IMR-90 (cell line): ENCODE measurements around the gene ARL2. TPM values are rescaled to one million over a fixed set of nuclear protein-coding genes. Genes with fewer than 3 reads are reported as not detected.
A peak's percentile ranks its signal among the peaks of the same experiment; 100 is the strongest.

Experiments used
- ATAC-seq: fragments of 200-7000 bp; cut with Tn5 transposase; 2 replicates; pipeline ENCODE4 v1.9.1; 2020; ENCODE audit warnings: low read depth, mild to moderate bottlenecking, moderate library complexity
- BruUV-seq: library from RNA; stranded (reverse); fragments of 400-500 nt; replicated peaks from 2 replicates; lab custom pipeline; 2021; lab: Mats Ljungman, UMichigan
- CTCF ChIA-PET: fragments of 300-600 bp; formaldehyde crosslinking; extraction: SDS; loops from one replicate; lab custom pipeline; 2021; ENCODE audit warnings: antibody characterized with exemption; lab: Yijun Ruan, JAX
- POLR2A ChIA-PET: fragments of 300-600 bp; sonication (Branson Sonifier 250); formaldehyde crosslinking; loops from one replicate; lab custom pipeline; 2022; ENCODE audit warnings: antibody characterized with exemption; ENCODE audit not compliant: unreplicated experiment; lab: Charles Lee
- DNase-seq: peaks from one replicate; pipeline ENCODE4 v3.0.0; 2013
- H2AFZ ChIP-seq: replicated peaks from 2 replicates; pipeline ENCODE3; 2013; ENCODE audit warnings: low read length, mild to moderate bottlenecking; ENCODE audit not compliant: poor library complexity
- H2AK5ac ChIP-seq: 2 replicates; pipeline ENCODE4 v1.6.1; 2013; ENCODE audit warnings: low read depth, low read length, inconsistent platforms
- H2AK9ac ChIP-seq: replicated peaks from 2 replicates; pipeline ENCODE3; 2013; ENCODE audit warnings: mild to moderate bottlenecking, low read depth, low read length, moderate library complexity; ENCODE audit not compliant: poor library complexity
- H2BK120ac ChIP-seq: 2 replicates; pipeline ENCODE4 v1.6.1; 2013; ENCODE audit warnings: low read depth, low read length, inconsistent platforms
- H2BK15ac ChIP-seq: 3 replicates; pipeline ENCODE4 v1.6.1; 2013; ENCODE audit warnings: low read depth, low read length, inconsistent platforms
- H2BK20ac ChIP-seq: 2 replicates; pipeline ENCODE4 v1.6.1; 2013; ENCODE audit warnings: low read depth, mild to moderate bottlenecking, inconsistent platforms, low read length, moderate library complexity
- H2BK5ac ChIP-seq: 2 replicates; pipeline ENCODE4 v1.6.1; 2013; ENCODE audit warnings: mild to moderate bottlenecking, low read depth, low read length, inconsistent platforms; ENCODE audit not compliant: poor library complexity, severe bottlenecking
- H3K14ac ChIP-seq: replicated peaks from 2 replicates; pipeline ENCODE4 v1.6.1; 2013; ENCODE audit warnings: low read depth, low read length, inconsistent platforms
- H3K18ac ChIP-seq: 2 replicates; pipeline ENCODE4 v1.6.1; 2013; ENCODE audit warnings: low read depth, low read length, control low read depth
- H3K23ac ChIP-seq: 2 replicates; pipeline ENCODE4 v1.6.1; 2013; ENCODE audit warnings: low read depth, low read length, inconsistent platforms
- H3K27ac ChIP-seq: 2 replicates; pipeline ENCODE4 v1.5.1; 2013; ENCODE audit warnings: mild to moderate bottlenecking, control low read depth, low read length; ENCODE audit not compliant: insufficient read depth
- H3K27me3 ChIP-seq: 2 replicates; pipeline ENCODE4 v1.6.1; 2013; ENCODE audit warnings: low read length; ENCODE audit not compliant: control insufficient read depth, insufficient read depth
- H3K36me3 ChIP-seq: 2 replicates; pipeline ENCODE4 v1.6.1; 2013; ENCODE audit warnings: low read length, mixed read lengths; ENCODE audit not compliant: control insufficient read depth, insufficient read depth
- H3K4ac ChIP-seq: 2 replicates; pipeline ENCODE4 v1.6.1; 2013; ENCODE audit warnings: low read depth, low read length, inconsistent platforms
- H3K4me1 ChIP-seq: 2 replicates; pipeline ENCODE4 v1.6.1; 2013; ENCODE audit warnings: low read length, mixed read lengths; ENCODE audit not compliant: control insufficient read depth, insufficient read depth
- H3K4me2 ChIP-seq: 2 replicates; pipeline ENCODE4 v1.6.1; 2013; ENCODE audit warnings: low read depth, mild to moderate bottlenecking, control low read depth, low read length, moderate library complexity
- H3K4me3 ChIP-seq: 2 replicates; pipeline ENCODE4 v1.5.1; 2013; ENCODE audit warnings: low read depth, mild to moderate bottlenecking, control low read depth, low read length, moderate library complexity; ENCODE audit not compliant: insufficient read depth
- H3K56ac ChIP-seq: 2 replicates; pipeline ENCODE4 v1.6.1; 2013; ENCODE audit warnings: low read length, inconsistent platforms; ENCODE audit not compliant: insufficient read depth; ENCODE audit errors: extremely low read depth
- H3K79me1 ChIP-seq, 2 experiments: 2 replicates each; pipeline ENCODE4 v1.6.1; 2013; ENCODE audit warnings: low read length in 2 of 2, inconsistent platforms in 1 of 2, low read depth in 1 of 2
- H3K9ac ChIP-seq: 2 replicates; pipeline ENCODE4 v1.6.1; 2013; ENCODE audit warnings: low read depth, low read length, control low read depth
- H3K9me1 ChIP-seq: 2 replicates; pipeline ENCODE4 v1.6.1; 2013; ENCODE audit warnings: low read length, inconsistent platforms; ENCODE audit not compliant: insufficient read depth
- H3K9me3 ChIP-seq: 2 replicates; pipeline ENCODE4 v1.6.1; 2013; ENCODE audit warnings: low read length; ENCODE audit not compliant: control insufficient read depth, insufficient read depth
- H4K20me1 ChIP-seq: 2 replicates; pipeline ENCODE4 v1.6.1; 2013; ENCODE audit warnings: low read length, inconsistent platforms; ENCODE audit not compliant: insufficient read depth
- H4K5ac ChIP-seq: 2 replicates; pipeline ENCODE4 v1.6.1; 2013; ENCODE audit warnings: mild to moderate bottlenecking, low read depth, low read length, control low read depth
- H4K8ac ChIP-seq, 2 experiments: 2 replicates each; pipeline ENCODE4 v1.6.1; 2013; ENCODE audit warnings: low read depth in 2 of 2, low read length in 2 of 2, control low read depth in 1 of 2, inconsistent platforms in 1 of 2
- H4K91ac ChIP-seq: 2 replicates; pipeline ENCODE4 v1.6.1; 2013; ENCODE audit warnings: low read depth, low read length, inconsistent platforms; ENCODE audit not compliant: insufficient read depth
- BHLHE40 ChIP-seq: fragments of 150-350 bp; IDR thresholded peaks from 2 replicates; pipeline ENCODE4 v1.6.1; 2016; ENCODE audit warnings: mild to moderate bottlenecking, low read depth, low read length
- CEBPB ChIP-seq: IDR thresholded peaks from 2 replicates; pipeline ENCODE4 v1.6.1; 2012; ENCODE audit warnings: low read depth, low read length, improper control_type of control experiment
- CTCF ChIP-seq: conservative IDR thresholded peaks from 2 replicates; pipeline ENCODE4 v1.5.1; 2012; ENCODE audit warnings: mild to moderate bottlenecking, low read depth, low read length, improper control_type of control experiment
- FOS ChIP-seq: fragments of 150-350 bp; IDR thresholded peaks from 2 replicates; pipeline ENCODE4 v1.6.1; 2016; ENCODE audit warnings: low read depth, low read length
- MXI1 ChIP-seq: IDR thresholded peaks from 2 replicates; pipeline ENCODE4 v1.6.1; 2012; ENCODE audit warnings: low read depth, mild to moderate bottlenecking, low read length, moderate library complexity, borderline replicate concordance
- NFE2L2 ChIP-seq: fragments of 150-350 bp; IDR thresholded peaks from 2 replicates; pipeline ENCODE4 v1.6.1; 2016; ENCODE audit warnings: low read depth, mild to moderate bottlenecking, low read length
- POLR2A ChIP-seq: IDR thresholded peaks from 2 replicates; pipeline ENCODE4 v1.6.1; 2012; ENCODE audit warnings: mild to moderate bottlenecking, low read depth, low read length
- RAD21 ChIP-seq: IDR thresholded peaks from 2 replicates; pipeline ENCODE4 v1.6.1; 2012; ENCODE audit warnings: low read length, improper control_type of control experiment
- RCOR1 ChIP-seq: IDR thresholded peaks from 2 replicates; pipeline ENCODE4 v1.6.1; 2012; ENCODE audit warnings: mild to moderate bottlenecking, low read length, improper control_type of control experiment; ENCODE audit not compliant: insufficient replicate concordance
- RFX5 ChIP-seq: IDR thresholded peaks from 2 replicates; pipeline ENCODE4 v1.8.0; 2012; ENCODE audit warnings: low read depth, mild to moderate bottlenecking, low read length, moderate library complexity
- USF2 ChIP-seq: fragments of 150-350 bp; IDR thresholded peaks from 2 replicates; pipeline ENCODE4 v1.6.1; 2017; ENCODE audit warnings: mild to moderate bottlenecking, antibody characterized with exemption, low read length, low read depth
- WGBS, 2 experiments: methylation state at CpG; one replicate each; pipeline versions ENCODE4 v1.1.5 to v1.1.7; 2013; ENCODE audit warnings: missing lambda C conversion rate in 2 of 2; ENCODE audit not compliant: insufficient read length in 1 of 2; ENCODE audit errors: extremely low coverage in 2 of 2; 5-methylcytosine and 5-hydroxymethylcytosine counted together
- dilution Hi-C: fragments of 300-500 bp; cut with HindIII; formaldehyde crosslinking; loops from one replicate; pipeline ENCODE4 v1.14.3; 2018; ENCODE audit warnings: low sequenced_read_pairs; ENCODE audit not compliant: unreplicated experiment
- in situ Hi-C: fragments of 300-500 bp; cut with MboI; formaldehyde crosslinking; loops from 3 replicates; pipeline ENCODE4 v1.14.3; 2019; ENCODE audit warnings: low sequenced_read_pairs, inconsistent platforms, mixed read lengths
- intact Hi-C: fragments of 100-400 bp; cut with micrococcal nuclease; formaldehyde crosslinking; loops from 2 replicates; pipeline ENCODE4 v1.10.0; 2022
- polyA plus RNA-seq, 3 experiments: library from polyadenylated mRNA; depleted of rRNA; stranded (reverse); fragments of >200 nt; gene quantifications; 2 replicates each; pipeline ENCODE4 v1.2.3, GENCODE V29; 2012; ENCODE audit warnings: low replicate concordance in 1 of 3
- total RNA-seq: library from RNA; depleted of rRNA; stranded (reverse); fragments of >200 nt; gene quantifications from 2 replicates; pipeline ENCODE4 v1.2.3, GENCODE V29; 2012

ARL2 gene
- total and polyA plus RNA-seq, 2 of the 4 experiments (the other 2 are of a cell fraction), result 48.9 to 152 TPM

GRCh38 chr11:65026810-65027209 is 12.8 kb downstream of the ARL2 start:
- H3K4ac ChIP-seq, result peak overlapping the region; percentile 76
- no peaks in the 10 kb centered on the region for H4K20me1 ChIP-seq
- peak overlapping the region; percentile 69; the same call in 1 of the 2 replicates for H2BK120ac ChIP-seq
- H3K23ac ChIP-seq, result peak overlapping the region; percentile 48; the same call in 1 of the 2 replicates
- H2AK9ac ChIP-seq, result no peak overlapping the region
- H3K9me3 ChIP-seq, result no peaks in the 10 kb centered on the region
- H3K36me3 ChIP-seq, result no peaks in the 10 kb centered on the region; the same call in 1 of the 2 replicates
- H2BK15ac ChIP-seq, result peak overlapping the region; percentile 17; the same call in 2 of the 3 replicates
- no TSS peak for BruUV-seq
- WGBS, 2 experiments, result no CpG with 5 or more reads among the region's 10 CpGs
- POLR2A ChIA-PET, result no interaction called here
- H3K4me3 ChIP-seq, result peak overlapping the region; percentile 40; the same call in 1 of the 2 replicates
- H3K79me1 ChIP-seq, result peaks cover 0 to 14% of the 10 kb centered on the region in 2 experiments; a peak in 2 of 4 replicates
- H4K8ac ChIP-seq, result peak overlapping the region; percentile 60 to 90; a peak in 3 of 4 replicates
- H3K4me2 ChIP-seq, result peak overlapping the region; percentile 93
- H3K27me3 ChIP-seq, result no peaks in the 10 kb centered on the region
- H2BK5ac ChIP-seq, result peak overlapping the region; percentile 39
- H3K27ac ChIP-seq, result peak overlapping the region; percentile 43; the same call in 1 of the 2 replicates
- H2AFZ ChIP-seq, result peak overlapping the region; percentile 94
- peak overlapping the region; percentile 34 for H4K91ac ChIP-seq
- peak overlapping the region; percentile 87 for H4K5ac ChIP-seq
- ATAC-seq (peak; percentile 3), DNase-seq (peak; percentile 68)
- H3K4me1 ChIP-seq, result peaks cover 2% of the 10 kb centered on the region; the same call in 1 of the 2 replicates
- intact Hi-C loops (loop anchor here (1.0 kb wide), 1 partner anchor 14 kb away; the partner anchor contains the start of gene SAC3D1), in situ Hi-C loops (no loop called here), dilution Hi-C loops (no loop called here)
- CTCF ChIA-PET, result interaction anchor here (1.0 kb wide), 1 partner anchor 84 kb away, joined by 3 read pairs; no protein-coding TSS in a partner anchor
- H3K9me1 ChIP-seq, result 0 out of 2 replicates have a peak, but pooled peaks cover 3% of the 10 kb centered on the region
- H3K18ac ChIP-seq, result peak overlapping the region; percentile 45; the same call in 1 of the 2 replicates
- peak overlapping the region; percentile 93 for H3K14ac ChIP-seq
- peak overlapping the region; percentile 30 for H3K56ac ChIP-seq
- H2BK20ac ChIP-seq, result peak overlapping the region; percentile 63
- H3K9ac ChIP-seq, result peak overlapping the region; percentile 62; the same call in 1 of the 2 replicates
- TF ChIP-seq BHLHE40, result no peak
- no peak for TF ChIP-seq CTCF
- TF ChIP-seq NFE2L2, result no peak
- no peak for TF ChIP-seq MXI1
- no peak for TF ChIP-seq RAD21
- TF ChIP-seq RCOR1, result no peak
- TF ChIP-seq POLR2A, result no peak
- no peak for TF ChIP-seq RFX5
- TF ChIP-seq USF2, result no peak
- no peak for TF ChIP-seq CEBPB
- TF ChIP-seq FOS, result no peak
- peak overlapping the region; percentile 1; the same call in 1 of the 2 replicates for H2AK5ac ChIP-seq
